Activated T-cell treated with anti-CD3 and anti-CD28 coated beads for 4 hours (primary cell): Measurements from ENCODE around the gene RUFY2.
"Not testable (repeated sequence)": the region's sequence is repeated elsewhere in the genome, so short reads cannot be mapped to it uniquely, and the experiment has no call there.

Experiments used
- DNase-seq: peaks from one replicate; pipeline ENCODE4 v3.0.0-alpha.2; 2020

Gene RUFY2

DNA sequence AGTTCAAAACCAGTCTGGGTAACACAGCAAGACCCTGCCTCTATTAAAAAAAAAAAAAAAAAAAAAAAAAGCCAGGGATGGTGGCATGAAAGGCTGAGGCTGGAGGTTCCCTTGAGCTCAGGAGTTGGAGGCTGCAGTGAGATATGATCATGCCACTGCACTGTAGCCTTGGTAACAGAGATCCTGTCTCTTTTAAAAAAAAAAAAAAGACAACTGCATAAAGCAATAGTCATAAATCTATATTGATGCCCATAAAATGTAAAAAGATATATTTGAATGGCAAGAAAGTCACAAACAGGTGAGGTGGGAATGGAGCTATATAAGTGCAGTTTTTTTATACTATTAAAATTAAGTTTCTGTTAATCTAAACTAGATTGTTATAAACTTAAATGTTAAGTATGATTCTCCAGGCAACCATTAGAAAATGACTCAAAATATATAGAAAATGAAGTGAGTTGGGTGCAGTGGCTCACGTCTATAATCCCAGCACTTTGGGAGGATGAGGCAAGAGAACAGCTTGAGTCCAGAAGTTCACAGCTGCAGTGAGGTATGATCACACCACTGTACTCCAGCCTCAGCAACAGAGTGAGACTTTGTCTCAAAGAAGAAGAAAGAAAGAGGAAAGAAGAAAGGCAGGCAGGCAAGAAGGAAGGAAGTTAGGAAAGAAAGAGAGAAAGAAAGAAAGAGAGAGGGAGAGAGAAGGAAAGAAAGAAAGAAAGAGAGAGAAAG lies 88.6 kb downstream of the RUFY2 start:
- DNase-seq = no peak

DNA sequence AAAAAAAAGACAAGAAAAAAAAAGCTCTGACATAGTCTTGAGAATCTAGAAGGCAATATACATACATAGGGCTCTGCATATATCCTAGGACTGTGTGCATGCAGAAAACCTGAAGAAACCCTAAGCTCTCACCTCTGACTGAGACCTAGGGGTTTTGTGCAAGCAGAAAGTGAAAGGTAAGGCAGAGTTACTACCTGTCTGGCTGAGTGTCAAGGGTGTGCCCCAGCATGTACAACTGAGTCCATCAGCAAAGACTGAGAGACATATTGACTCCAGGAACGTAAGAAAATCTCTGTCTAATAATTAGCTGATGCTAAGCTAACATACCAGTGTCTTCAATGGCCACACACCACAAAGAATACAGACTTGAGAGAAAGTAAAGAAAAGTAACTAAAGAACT lies 91.5 kb downstream of the RUFY2 start:
- DNase-seq = no peak

DNA sequence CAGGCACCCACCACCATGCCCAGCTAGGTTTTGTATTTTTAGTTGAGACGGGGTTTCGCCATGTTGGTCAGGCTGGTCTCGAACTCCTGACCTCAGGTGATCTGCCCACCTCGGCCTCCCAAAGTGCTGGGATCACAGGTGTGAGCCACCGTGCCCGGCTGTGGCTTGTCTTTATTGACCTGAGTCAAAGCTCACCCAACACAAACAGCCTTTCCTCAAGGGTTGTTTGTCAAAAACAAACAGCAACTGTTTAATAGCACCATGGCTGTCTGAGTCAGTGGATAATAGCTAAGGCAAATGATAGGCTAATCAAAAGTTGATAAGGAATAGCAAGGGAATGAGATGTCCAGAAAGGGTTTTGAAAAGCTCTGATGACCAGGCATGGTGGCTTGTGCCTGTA lies 92.1 kb downstream of the RUFY2 start:
- not testable (repeated sequence) for DNase-seq

DNA sequence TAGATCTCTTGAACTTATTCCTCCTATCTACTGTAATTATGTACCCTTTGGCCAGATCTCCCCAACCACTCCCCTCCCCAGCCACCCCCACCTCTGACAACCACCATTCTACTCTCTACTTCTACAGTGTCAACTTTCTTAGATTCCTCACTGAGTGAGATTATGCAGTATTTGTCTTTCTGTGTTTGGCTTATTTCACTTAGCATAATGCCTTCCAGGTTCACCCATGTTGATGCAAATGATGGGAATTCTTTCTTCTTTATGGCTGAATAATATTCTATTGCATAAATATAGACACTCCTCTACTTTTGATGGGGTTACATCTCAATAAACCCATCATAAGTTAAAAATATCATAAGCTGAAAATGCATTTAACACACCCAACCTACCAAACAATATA lies 96.5 kb downstream of the RUFY2 start:
- no peak for DNase-seq

DNA sequence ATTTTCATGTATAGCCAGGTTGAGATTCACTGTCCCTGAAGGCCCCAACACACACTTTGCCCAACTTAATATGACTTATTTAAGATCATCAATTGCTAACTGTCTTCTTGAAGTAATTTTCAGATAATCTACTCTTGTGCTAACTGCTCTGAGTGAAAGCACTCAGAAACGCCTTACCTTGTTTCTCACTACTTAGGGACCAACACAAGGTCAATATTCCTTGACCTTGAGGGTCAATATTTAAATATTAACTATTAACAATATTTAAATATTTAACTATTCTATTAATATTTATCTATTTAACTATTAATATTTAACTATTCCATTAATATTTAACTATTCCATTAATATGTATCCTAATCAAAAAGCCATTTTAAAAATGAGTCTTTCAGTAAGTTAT lies 101.2 kb downstream of the RUFY2 start:
- no peak for DNase-seq

DNA sequence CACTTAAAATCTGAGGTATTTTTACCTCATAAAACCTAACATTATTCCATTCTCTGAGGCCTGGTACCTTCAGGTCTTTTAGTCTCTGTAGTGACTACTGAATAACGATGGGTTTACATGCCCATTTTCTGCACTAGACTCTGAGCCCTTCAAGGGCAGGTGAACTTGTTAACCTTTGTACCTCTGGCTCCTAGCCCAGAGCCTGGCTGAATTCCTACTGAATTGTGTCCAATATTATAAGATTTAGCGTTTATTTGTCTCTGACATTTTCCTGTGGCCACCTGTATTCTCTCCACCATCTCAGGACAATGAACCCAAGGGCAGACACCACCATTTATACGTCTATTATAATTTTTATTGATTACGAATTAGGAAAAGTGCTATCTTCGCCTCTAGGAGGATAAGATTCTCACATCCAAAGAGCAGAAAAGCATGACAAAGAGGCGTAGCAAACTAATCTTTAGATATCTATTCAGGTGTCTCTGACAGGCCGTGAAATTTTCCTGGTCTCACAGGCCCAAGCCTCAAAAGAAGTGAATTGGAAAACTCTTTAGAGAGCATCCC lies 103.1 kb downstream of the RUFY2 start:
- DNase-seq = no peak

DNA sequence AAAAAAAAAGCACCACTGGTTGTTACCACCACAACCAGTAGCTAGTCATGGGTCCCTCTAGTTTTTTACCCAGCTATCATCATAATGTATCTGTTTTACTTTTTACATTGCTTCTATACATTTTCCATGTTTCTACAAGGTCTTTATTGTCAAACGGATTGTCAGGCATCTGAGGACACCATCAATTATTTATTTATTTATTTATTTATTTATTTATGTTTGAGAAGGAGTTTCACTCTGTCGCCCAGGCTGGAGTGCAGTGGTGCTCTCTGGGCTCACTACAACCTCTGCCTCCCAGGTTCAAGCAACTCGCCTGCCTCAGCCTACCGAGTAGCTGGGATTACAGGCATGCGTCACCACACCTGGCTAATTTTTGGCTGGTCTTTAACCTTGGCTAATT lies 104.2 kb downstream of the RUFY2 start:
- DNase-seq = no peak

DNA sequence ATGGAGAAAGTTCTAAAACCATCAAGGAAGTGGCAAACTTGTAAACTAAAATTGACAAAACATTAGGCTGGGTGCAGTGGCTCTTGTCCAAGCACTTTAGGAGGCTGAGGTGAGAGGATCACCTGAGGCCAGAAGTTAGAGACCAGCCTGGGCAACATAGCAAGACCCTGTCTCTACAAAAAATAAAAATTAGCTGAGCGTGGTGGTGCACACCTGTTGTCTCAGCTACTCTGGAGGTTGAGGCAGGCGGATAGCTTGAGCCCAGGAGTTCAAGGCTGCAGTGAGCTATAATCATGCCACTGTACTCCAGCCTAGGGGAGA lies 104.6 kb downstream of the RUFY2 start:
- DNase-seq = no peak

DNA sequence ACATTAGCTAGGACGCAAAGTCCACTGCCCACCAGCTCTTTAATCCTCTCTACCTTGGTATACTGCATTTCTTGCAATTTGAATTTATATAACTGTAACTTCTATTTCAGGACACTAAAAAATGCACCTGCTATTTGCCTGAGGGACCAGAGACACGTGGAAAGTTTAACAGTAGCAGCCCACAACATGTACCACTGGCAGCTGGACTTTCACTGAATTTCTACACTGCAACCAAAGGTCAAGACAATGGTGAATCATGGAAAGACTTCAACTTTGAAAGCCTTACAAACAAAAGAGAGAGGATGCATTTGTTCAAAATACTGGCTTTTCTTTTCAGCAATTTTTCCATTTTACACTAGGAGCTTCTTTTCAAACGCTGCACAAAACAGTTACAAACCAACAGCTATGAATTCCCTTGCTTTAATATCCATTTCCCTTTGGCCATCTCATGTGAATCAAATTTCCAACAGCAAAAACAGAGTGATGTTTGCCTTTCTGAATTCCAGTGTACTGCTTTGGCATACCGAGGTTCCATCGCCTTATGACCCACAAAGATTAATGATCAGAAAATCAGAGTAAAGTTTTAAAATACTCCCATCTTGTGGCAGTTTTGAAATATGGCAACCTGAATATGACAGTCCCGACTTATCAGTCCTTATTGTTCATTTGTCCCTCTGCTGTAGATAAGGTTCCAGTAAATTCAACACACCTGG lies 105.1 kb downstream of the RUFY2 start:
- DNase-seq = no peak

DNA sequence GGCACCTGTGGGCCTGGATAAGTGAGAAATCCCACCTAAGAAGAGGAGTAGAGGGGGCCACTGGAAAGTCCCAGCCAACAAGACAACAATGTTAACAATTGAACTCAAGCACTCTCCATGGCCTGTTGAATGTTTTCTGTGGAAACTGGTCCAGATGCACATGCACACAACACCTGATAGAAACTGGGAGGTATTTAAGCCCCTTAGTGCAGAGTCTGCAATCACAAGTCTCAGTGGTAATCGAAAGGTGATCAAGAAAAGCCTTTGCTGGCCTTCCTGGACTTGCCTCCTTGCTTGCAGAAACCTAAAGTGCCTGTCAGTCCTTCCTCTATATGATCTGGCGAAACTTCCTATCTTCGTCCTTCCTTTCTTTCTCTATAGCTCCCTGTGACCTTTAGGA lies 105.8 kb downstream of the RUFY2 start:
- DNase-seq = no peak

DNA sequence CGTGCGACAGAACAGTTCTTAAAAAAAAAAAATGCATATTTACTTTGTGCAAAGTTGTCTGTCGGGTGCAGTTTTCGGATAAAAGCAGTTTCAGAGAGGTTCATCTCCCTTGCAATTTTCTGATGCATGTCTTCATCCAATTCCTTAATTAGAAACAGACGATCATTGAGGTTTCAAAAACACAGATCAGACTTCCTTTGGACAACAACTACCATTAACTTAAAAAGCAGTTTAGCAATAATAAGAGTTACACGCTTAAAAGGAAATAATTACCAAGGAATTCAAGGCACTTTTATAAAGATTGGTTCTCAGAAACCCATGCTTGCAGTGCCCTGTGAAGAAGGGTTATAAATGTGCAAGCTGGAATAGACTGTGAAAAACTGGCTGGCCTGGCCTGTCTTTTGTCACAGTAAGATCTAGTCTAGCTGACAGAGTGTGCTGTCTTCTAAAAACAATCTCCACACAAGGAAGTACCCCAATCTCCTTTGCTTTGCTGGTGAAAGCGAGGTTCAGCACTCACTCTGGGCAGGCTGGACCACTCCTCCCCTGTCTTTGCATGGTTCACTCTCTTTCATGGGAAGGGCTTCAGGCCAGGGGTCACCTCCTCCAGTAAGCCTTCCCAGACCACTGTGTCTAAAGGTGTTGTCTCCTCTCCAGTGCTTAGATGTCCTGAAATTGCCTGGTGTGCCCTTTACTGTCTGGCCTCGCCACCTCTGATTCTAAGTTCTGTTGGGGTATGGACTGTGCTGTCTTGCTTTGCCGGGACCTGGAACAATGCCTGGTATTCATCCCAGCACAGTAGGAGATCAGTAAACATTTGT lies 110.0 kb downstream of the RUFY2 start:
- no peak for DNase-seq
